Smooth muscle cell (in vitro differentiated cells): Measurements from ENCODE around the gene COL2A1. TPM values are rescaled to one million over a fixed set of nuclear protein-coding genes. Genes with fewer than 3 reads are reported as not detected.

ENCODE experiments used
- DNase-seq: peaks from one replicate; lab custom pipeline; 2025; ENCODE audit not compliant: unreplicated experiment; lab: John Stamatoyannopoulos, UW
- H2AFZ ChIP-seq: fragments of 200-600 bp; sonication (generic); 2 replicates; pipeline ENCODE4 v1.6.0; 2016; ENCODE audit warnings: antibody characterized with exemption, low read depth, mild to moderate bottlenecking
- H3F3A ChIP-seq: fragments of 200-600 bp; sonication (generic); 2 replicates; pipeline ENCODE4 v1.6.0; 2017; ENCODE audit warnings: antibody characterized with exemption, low read depth
- H3K27ac ChIP-seq: fragments of 200-600 bp; sonication (generic); 2 replicates; pipeline ENCODE4 v1.5.1; 2016; ENCODE audit warnings: low read depth, mild to moderate bottlenecking
- H3K27me3 ChIP-seq: fragments of 200-600 bp; sonication (generic); 2 replicates; pipeline ENCODE4 v1.6.1; 2016; ENCODE audit warnings: low read depth, mild to moderate bottlenecking
- H3K36me3 ChIP-seq: fragments of 200-600 bp; sonication (generic); 2 replicates; pipeline ENCODE4 v1.5.1; 2016; ENCODE audit warnings: low read depth
- H3K4me1 ChIP-seq: fragments of 200-600 bp; sonication (generic); 2 replicates; pipeline ENCODE4 v1.5.1; 2016; ENCODE audit warnings: low read depth
- H3K4me2 ChIP-seq: fragments of 200-600 bp; sonication (generic); 2 replicates; pipeline ENCODE4 v1.6.0; 2016; ENCODE audit warnings: mild to moderate bottlenecking
- H3K4me3 ChIP-seq: fragments of 200-600 bp; sonication (generic); 2 replicates; pipeline ENCODE4 v1.5.1; 2016; ENCODE audit warnings: mild to moderate bottlenecking
- H3K79me2 ChIP-seq: fragments of 200-600 bp; sonication (generic); 2 replicates; pipeline ENCODE4 v1.6.0; 2016; ENCODE audit warnings: low read depth, mild to moderate bottlenecking
- H3K9ac ChIP-seq: fragments of 200-600 bp; sonication (generic); 2 replicates; pipeline ENCODE4 v1.6.0; 2016; ENCODE audit warnings: low read depth
- H3K9me3 ChIP-seq: fragments of 200-600 bp; sonication (generic); replicated peaks from 2 replicates; pipeline ENCODE4 v1.5.1; 2016; ENCODE audit warnings: low read depth
- H4K20me1 ChIP-seq: fragments of 200-600 bp; sonication (generic); 2 replicates; pipeline ENCODE4 v1.6.0; 2016; ENCODE audit warnings: low read depth
- WGBS: methylation state at CpG from one replicate; pipeline ENCODE4 v1.1.7; 2016; ENCODE audit warnings: low lambda C conversion rate; 5-methylcytosine and 5-hydroxymethylcytosine counted together
- polyA plus RNA-seq: library from polyadenylated mRNA; unstranded; fragments of >200 nt; fragmentation: Nextera tagmentation; extraction: Ambion mirVana; gene quantifications from 2 replicates; pipeline ENCODE4 v1.2.1, GENCODE V29; 2016
- total RNA-seq: library from RNA; depleted of rRNA; stranded (reverse); fragments of >200 nt; gene quantifications from 2 replicates; pipeline ENCODE4 v1.2.3, GENCODE V29; 2014
- TF ChIP-seq, protein P1 (sequence below): fragments of 200-600 bp; sonication (generic); IDR thresholded peaks from 2 replicates; pipeline ENCODE4 v1.5.1; 2017; ENCODE audit warnings: borderline replicate concordance, mild to moderate bottlenecking, antibody characterized with exemption; ENCODE audit not compliant: insufficient read depth, poor library complexity, severe bottlenecking

The COL2A1 gene
- total and polyA plus RNA-seq, 2 experiments from 2014 or later: 1.6 to 8.6 TPM

DNA sequence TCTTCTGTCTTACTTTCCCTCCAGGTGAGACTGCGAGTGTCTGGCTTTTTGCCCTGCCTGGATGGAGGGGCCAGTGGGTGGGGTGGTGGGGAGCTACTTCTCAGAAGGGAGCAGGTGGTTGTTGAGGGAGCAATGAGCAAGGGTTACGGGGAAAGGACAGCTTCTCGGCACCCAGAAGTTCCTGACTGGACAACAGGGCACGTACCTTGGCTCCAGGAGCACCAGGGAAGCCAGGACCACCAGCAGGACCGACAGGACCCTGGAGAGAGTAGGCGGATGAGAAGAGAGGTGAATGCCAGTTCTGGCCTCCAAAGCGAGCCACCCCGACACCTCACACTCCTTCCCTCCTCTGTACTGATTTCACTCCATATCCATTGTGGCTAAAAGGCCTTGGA lies 15.3 kb downstream of the COL2A1 start:
- no peaks in the 10 kb centered on the region for H3F3A ChIP-seq
- TF ChIP-seq, protein P1, sequence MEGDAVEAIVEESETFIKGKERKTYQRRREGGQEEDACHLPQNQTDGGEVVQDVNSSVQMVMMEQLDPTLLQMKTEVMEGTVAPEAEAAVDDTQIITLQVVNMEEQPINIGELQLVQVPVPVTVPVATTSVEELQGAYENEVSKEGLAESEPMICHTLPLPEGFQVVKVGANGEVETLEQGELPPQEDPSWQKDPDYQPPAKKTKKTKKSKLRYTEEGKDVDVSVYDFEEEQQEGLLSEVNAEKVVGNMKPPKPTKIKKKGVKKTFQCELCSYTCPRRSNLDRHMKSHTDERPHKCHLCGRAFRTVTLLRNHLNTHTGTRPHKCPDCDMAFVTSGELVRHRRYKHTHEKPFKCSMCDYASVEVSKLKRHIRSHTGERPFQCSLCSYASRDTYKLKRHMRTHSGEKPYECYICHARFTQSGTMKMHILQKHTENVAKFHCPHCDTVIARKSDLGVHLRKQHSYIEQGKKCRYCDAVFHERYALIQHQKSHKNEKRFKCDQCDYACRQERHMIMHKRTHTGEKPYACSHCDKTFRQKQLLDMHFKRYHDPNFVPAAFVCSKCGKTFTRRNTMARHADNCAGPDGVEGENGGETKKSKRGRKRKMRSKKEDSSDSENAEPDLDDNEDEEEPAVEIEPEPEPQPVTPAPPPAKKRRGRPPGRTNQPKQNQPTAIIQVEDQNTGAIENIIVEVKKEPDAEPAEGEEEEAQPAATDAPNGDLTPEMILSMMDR: no peak

DNA sequence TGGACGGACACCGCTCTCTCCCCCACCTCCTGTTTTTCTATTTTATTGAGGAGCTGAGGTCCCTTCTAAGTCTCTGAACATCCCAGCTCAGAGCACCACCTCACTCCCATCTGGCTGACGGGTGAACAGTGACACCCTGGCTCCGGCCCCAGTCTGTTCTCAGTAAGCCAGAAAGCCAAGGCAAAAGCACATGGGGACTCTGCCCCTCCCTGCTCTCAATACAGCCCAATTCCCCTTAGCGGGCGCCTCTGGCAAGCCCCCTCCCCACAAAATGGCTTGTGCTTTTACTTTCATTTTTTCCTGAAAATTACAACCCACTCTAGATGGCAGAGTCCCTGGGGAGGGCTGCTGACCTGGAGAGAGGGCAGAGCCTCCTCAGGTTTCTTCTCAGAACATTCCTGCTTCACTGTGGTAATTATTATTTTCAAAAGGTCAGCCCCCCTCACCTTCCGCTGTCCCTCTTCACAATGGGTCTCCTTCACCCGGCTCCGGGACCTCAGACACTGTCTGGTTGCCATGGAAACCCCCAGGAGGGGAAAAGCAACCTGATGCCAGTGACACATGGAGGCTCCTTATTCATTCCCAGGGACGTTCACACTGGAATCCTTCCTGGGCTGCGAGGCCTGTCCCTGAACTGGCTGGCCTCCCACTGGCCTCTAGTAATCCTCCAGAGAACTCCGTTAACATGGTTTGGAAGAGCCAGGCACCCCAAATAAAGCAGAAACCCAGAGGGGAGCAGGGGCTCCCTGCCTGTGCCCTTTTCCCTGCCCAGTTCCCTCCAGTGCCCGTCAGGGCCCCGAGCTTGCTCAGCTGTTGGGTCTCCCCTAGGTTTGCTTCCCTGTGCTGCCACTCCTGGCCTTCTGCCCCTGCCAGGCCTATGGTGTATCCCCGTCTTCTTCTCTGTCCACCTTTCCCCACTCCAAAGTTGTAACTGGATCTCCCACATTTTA lies 15.9 kb downstream of the COL2A1 start:
- 69% methylated on average over 15 of the region's 15 CpGs for WGBS
- H3F3A ChIP-seq: no peaks in the 10 kb centered on the region
- H3K9me3 ChIP-seq: no peaks in the 10 kb centered on the region
- no peak overlapping the region for H3K4me2 ChIP-seq
- TF ChIP-seq, protein P1: no peak
- H3K36me3 ChIP-seq: no peaks in the 10 kb centered on the region
- H3K9ac ChIP-seq: no peak overlapping the region
- H3K4me3 ChIP-seq: no peak overlapping the region
- H3K27ac ChIP-seq: no peak overlapping the region
- DNase-seq: no peak
- no peaks in the 10 kb centered on the region for H3K79me2 ChIP-seq
- H2AFZ ChIP-seq: no peak overlapping the region
- H3K4me1 ChIP-seq: peaks cover 22% of the 10 kb centered on the region
- no peaks in the 10 kb centered on the region for H4K20me1 ChIP-seq
- H3K27me3 ChIP-seq: no peaks in the 10 kb centered on the region

More for the DNA sequence above, 15.3 kb downstream of the COL2A1 start:
- H3K4me3 ChIP-seq: no peak overlapping the region
- no peaks in the 10 kb centered on the region for H3K79me2 ChIP-seq
- H4K20me1 ChIP-seq: no peaks in the 10 kb centered on the region
- H3K27ac ChIP-seq: no peak overlapping the region
- H3K27me3 ChIP-seq: no peaks in the 10 kb centered on the region
- no peak for DNase-seq
- no peak overlapping the region for H3K4me2 ChIP-seq
- H3K9ac ChIP-seq: no peak overlapping the region
- peaks cover 22% of the 10 kb centered on the region for H3K4me1 ChIP-seq
- 94% methylated on average over 8 of the region's 8 CpGs for WGBS
- H3K9me3 ChIP-seq: no peaks in the 10 kb centered on the region
- H3K36me3 ChIP-seq: no peaks in the 10 kb centered on the region
- no peak overlapping the region for H2AFZ ChIP-seq

DNA sequence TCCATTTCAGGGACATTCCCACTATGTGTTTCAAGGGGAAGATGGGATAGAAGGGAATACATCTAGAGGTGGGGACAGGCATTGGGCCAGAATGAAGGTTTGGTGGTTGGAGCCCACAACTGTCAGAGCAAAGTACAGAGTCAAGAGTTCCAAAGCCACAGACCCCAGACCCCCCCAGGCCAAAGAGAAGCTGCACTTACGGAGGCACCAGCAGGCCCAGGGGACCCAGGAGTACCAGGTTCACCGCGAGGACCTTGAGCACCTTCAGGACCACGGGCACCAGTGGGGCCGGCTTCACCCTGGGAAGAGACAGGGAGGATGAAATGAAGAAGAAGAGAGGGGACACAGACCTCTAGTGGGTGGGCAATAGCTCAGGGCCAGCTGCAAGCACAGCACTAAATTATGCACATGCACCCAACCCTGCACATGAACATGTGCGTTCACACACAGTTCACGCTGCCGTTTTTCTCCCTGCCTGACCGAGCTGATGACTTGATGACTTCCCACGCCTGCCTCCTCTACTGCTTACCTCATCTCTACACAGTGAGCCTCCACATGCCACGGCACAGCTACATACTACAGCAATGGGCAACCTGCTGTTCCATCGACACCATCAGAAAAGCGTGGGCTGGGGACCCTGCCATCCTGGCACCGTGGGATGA lies 16.7 kb downstream of the COL2A1 start:
- H2AFZ ChIP-seq: no peak overlapping the region
- H3K27me3 ChIP-seq: no peaks in the 10 kb centered on the region
- no peak for DNase-seq
- H4K20me1 ChIP-seq: no peaks in the 10 kb centered on the region
- H3K4me1 ChIP-seq: peaks cover 22% of the 10 kb centered on the region
- no peaks in the 10 kb centered on the region for H3K79me2 ChIP-seq
- no peak overlapping the region for H3K4me3 ChIP-seq
- no peaks in the 10 kb centered on the region for H3K36me3 ChIP-seq
- H3F3A ChIP-seq: no peaks in the 10 kb centered on the region
- H3K4me2 ChIP-seq: no peak overlapping the region
- no peak overlapping the region for H3K27ac ChIP-seq
- WGBS: 85% methylated on average over 14 of the region's 14 CpGs
- TF ChIP-seq, protein P1: no peak
- H3K9me3 ChIP-seq: no peaks in the 10 kb centered on the region
- no peak overlapping the region for H3K9ac ChIP-seq
